SU-DHL-6 (cell line): Measurements from ENCODE around the gene ZYG11B.
"Not testable (repeated sequence)": the region's sequence is repeated elsewhere in the genome, so short reads cannot be mapped to it uniquely, and the experiment has no call there.

Source experiments
- CTCF ChIP-seq: fragments of 200-600 bp; sonication (generic); IDR thresholded peaks from one replicate; pipeline ENCODE4 v1.5.1; 2017; ENCODE audit warnings: antibody characterized with exemption, mild to moderate bottlenecking, low read length, moderate library complexity; ENCODE audit not compliant: insufficient read depth, poor library complexity, severe bottlenecking
- EZH2phosphoT487 ChIP-seq: fragments of 200-600 bp; sonication (generic), shearing (Covaris generic); conservative IDR thresholded peaks from 2 replicates; pipeline ENCODE4 v1.6.1; 2018; ENCODE audit warnings: mild to moderate bottlenecking, antibody characterized with exemption, low read length, moderate library complexity, mixed read lengths

- TF ChIP-seq EZH2phosphoT487, CTCF: not testable (repeated sequence)
These were observed 143.5 kb downstream of the ZYG11B start for GRCh38 chr1:52869727-52870126.
